ENCODE results near the gene DCAF16. TPM values are rescaled to one million over a fixed set of nuclear protein-coding genes. Genes with fewer than 3 reads are reported as not detected.

Gene DCAF16
- total and polyA plus RNA-seq, 7 experiments from 2014 or later = 29.3 to 85.1 (median 67.0) TPM

GRCh38 chr4:17823871-17824669 is 13.5 kb upstream of the DCAF16 start:
- Histone ChIP-seq H3K4me3 (ENCODE audit: low read length) (no peak overlapping the region), H3K27me3 (ENCODE audit: control insufficient read depth in 2 of 2, insufficient read depth in 2 of 2, low read length in 2 of 2) (no peaks in the 10 kb centered on the region), H3K36me3 (ENCODE audit: control insufficient read depth in 2 of 3, insufficient read depth in 3 of 3, low read length in 3 of 3) (no peaks in the 10 kb centered on the region), H3K9me3 (ENCODE audit: control insufficient read depth in 2 of 3, low read length in 3 of 3) (no peaks in the 10 kb centered on the region), H3K27ac (ENCODE audit: low read depth, low read length) (no peak overlapping the region), H3K4me1 (ENCODE audit: control insufficient read depth in 2 of 2, insufficient read depth in 2 of 2, low read length in 2 of 2) (no peaks in the 10 kb centered on the region)
- intact Hi-C loops (cut with micrococcal nuclease) = no loop called here
- peaks cover 0 to 6% (median 0%) of the 10 kb centered on the region in 5 donors for H3K27me3 Mint-ChIP-seq
- peak overlapping the region in 1 of 10 donors; percentile 48 for H3K4me3 Mint-ChIP-seq
- H3K27ac Mint-ChIP-seq = peak overlapping the region in 1 of 9 donors; percentile 49
- peaks cover 0 to 51% (median 0%) of the 10 kb centered on the region in 7 donors for H3K4me1 Mint-ChIP-seq
- peaks cover 0 to 35% (median 0%) of the 10 kb centered on the region in 5 donors for H3K36me3 Mint-ChIP-seq
- POLR2A ChIA-PET = no interaction called here
- CTCF ChIA-PET = no interaction called here
- no peak for ATAC-seq
- H3K9me3 Mint-ChIP-seq = peaks cover 0 to 2% (median 0%) of the 10 kb centered on the region in 11 donors
- DNase-seq = no peak

GRCh38 chr4:17817027-17817426 is 6.5 kb upstream of the DCAF16 start:
- Mint-ChIP-seq H3K36me3 (peaks cover 0 to 20% (median 0%) of the 10 kb centered on the region in 5 donors), H3K4me1 (peaks cover 0 to 62% (median 5%) of the 10 kb centered on the region in 7 donors), H3K4me3 (peak overlapping the region in 1 of 10 donors; percentile 84), H3K27ac (peak overlapping the region in 1 of 9 donors; percentile 85), H3K27me3 (no peaks in the 10 kb centered on the region), H3K9me3 (peaks cover 0 to 2% (median 0%) of the 10 kb centered on the region in 11 donors)
- ChIA-PET CTCF (interaction anchor here (0.6 to 1.4 kb wide), 11 partner anchors 8 to 778 kb away, joined by 3 to 13 read pairs (median 4); no protein-coding TSS in a partner anchor), POLR2A (interaction anchor here (1.1 kb wide), 1 partner anchor 9 kb away, joined by 3 read pairs; no protein-coding TSS in a partner anchor)
- no peak overlapping the region for H3K27ac ChIP-seq (ENCODE audit: low read depth, low read length)
- DNase-seq (peak in 6 of 9 donors; percentile 13 to 53 (median 41)), ATAC-seq (peak; percentile 90)
- no peaks in the 10 kb centered on the region for H3K27me3 ChIP-seq (ENCODE audit: control insufficient read depth in 2 of 2, insufficient read depth in 2 of 2, low read length in 2 of 2)
- no peaks in the 10 kb centered on the region for H3K9me3 ChIP-seq (ENCODE audit: control insufficient read depth in 2 of 3, low read length in 3 of 3)
- H3K36me3 ChIP-seq (ENCODE audit: control insufficient read depth in 2 of 3, insufficient read depth in 3 of 3, low read length in 3 of 3) = no peaks in the 10 kb centered on the region
- H3K4me3 ChIP-seq (ENCODE audit: low read length) = no peak overlapping the region
- no peaks in the 10 kb centered on the region for H3K4me1 ChIP-seq (ENCODE audit: control insufficient read depth in 2 of 2, insufficient read depth in 2 of 2, low read length in 2 of 2)
- intact Hi-C loops (cut with micrococcal nuclease) = loop anchor here (1.0 kb wide), 2 partner anchors 550 to 776 kb away; no protein-coding TSS in a partner anchor

- no peak for DNase-seq
- CTCF ChIA-PET = interaction anchor here (0.6 to 1.3 kb wide), 5 partner anchors 9 to 779 kb away, joined by 3 to 13 read pairs (median 4); no protein-coding TSS in a partner anchor
- no peak overlapping the region for H3K27ac ChIP-seq (ENCODE audit: low read depth, low read length)
- ATAC-seq = no peak
- H3K36me3 Mint-ChIP-seq = peaks cover 0 to 19% (median 0%) of the 10 kb centered on the region in 5 donors
- peaks cover 6 to 60% (median 11%) of the 10 kb centered on the region in 7 donors for H3K4me1 Mint-ChIP-seq
- no peaks in the 10 kb centered on the region for H3K9me3 ChIP-seq (ENCODE audit: control insufficient read depth in 2 of 3, low read length in 3 of 3)
- H3K4me3 Mint-ChIP-seq = no peak overlapping the region
- H3K27me3 ChIP-seq (ENCODE audit: control insufficient read depth in 2 of 2, insufficient read depth in 2 of 2, low read length in 2 of 2) = no peaks in the 10 kb centered on the region
- POLR2A ChIA-PET = interaction anchor here (0.8 kb wide), 1 partner anchor 9 kb away, joined by 3 read pairs; no protein-coding TSS in a partner anchor
- H3K27ac Mint-ChIP-seq = peak overlapping the region in 1 of 9 donors; percentile 11
- intact Hi-C loops (cut with micrococcal nuclease) = no loop called here
- no peaks in the 10 kb centered on the region for H3K36me3 ChIP-seq (ENCODE audit: control insufficient read depth in 2 of 3, insufficient read depth in 3 of 3, low read length in 3 of 3)
- no peaks in the 10 kb centered on the region for H3K4me1 ChIP-seq (ENCODE audit: control insufficient read depth in 2 of 2, insufficient read depth in 2 of 2, low read length in 2 of 2)
- no peaks in the 10 kb centered on the region for H3K27me3 Mint-ChIP-seq
- H3K9me3 Mint-ChIP-seq = no peaks in the 10 kb centered on the region
- no peak overlapping the region for H3K4me3 ChIP-seq (ENCODE audit: low read length)
These were observed 5.6 kb upstream of the DCAF16 start for GRCh38 chr4:17816142-17816541.

- no peaks in the 10 kb centered on the region for H3K9me3 ChIP-seq (ENCODE audit: control insufficient read depth in 2 of 3, low read length in 3 of 3)
- H3K36me3 ChIP-seq (ENCODE audit: control insufficient read depth in 2 of 3, insufficient read depth in 3 of 3, low read length in 3 of 3) = peaks cover 0 to 6% (median 0%) of the 10 kb centered on the region in 3 experiments
- CTCF ChIA-PET = no interaction called here
- no peaks in the 10 kb centered on the region for H3K27me3 Mint-ChIP-seq
- intact Hi-C loops (cut with micrococcal nuclease) = loop anchor here in 1 of 2 donors (5.0 kb wide), 1 partner anchor 477 kb away; no protein-coding TSS in a partner anchor
- H3K36me3 Mint-ChIP-seq = peaks cover 0 to 17% (median 0%) of the 10 kb centered on the region in 5 donors
- POLR2A ChIA-PET = no interaction called here
- H3K4me3 Mint-ChIP-seq = no peak overlapping the region
- peaks cover 0 to 2% (median 0%) of the 10 kb centered on the region in 11 donors for H3K9me3 Mint-ChIP-seq
- peak overlapping the region in 1 of 9 donors; percentile 80 for H3K27ac Mint-ChIP-seq
- peaks cover 14 to 58% (median 28%) of the 10 kb centered on the region in 7 donors for H3K4me1 Mint-ChIP-seq
- DNase-seq = no peak
- peaks cover 0 to 5% of the 10 kb centered on the region in 2 donors for H3K4me1 ChIP-seq (ENCODE audit: control insufficient read depth in 2 of 2, insufficient read depth in 2 of 2, low read length in 2 of 2)
- H3K4me3 ChIP-seq (ENCODE audit: low read length) = no peak overlapping the region
- H3K27me3 ChIP-seq (ENCODE audit: control insufficient read depth in 2 of 2, insufficient read depth in 2 of 2, low read length in 2 of 2) = no peaks in the 10 kb centered on the region
- no peak overlapping the region for H3K27ac ChIP-seq (ENCODE audit: low read depth, low read length)
- no peak for ATAC-seq
These were observed 3.6 kb upstream of the DCAF16 start for GRCh38 chr4:17814140-17814539.

GRCh38 chr4:17812801-17813200 is 2.2 kb upstream of the DCAF16 start:
- Histone ChIP-seq H3K4me1 (ENCODE audit: control insufficient read depth in 2 of 2, insufficient read depth in 2 of 2, low read length in 2 of 2) (peaks cover 9 to 18% of the 10 kb centered on the region in 2 donors), H3K4me3 (ENCODE audit: low read length) (no peak overlapping the region), H3K27ac (ENCODE audit: low read depth, low read length) (no peak overlapping the region), H3K9me3 (ENCODE audit: control insufficient read depth in 2 of 3, low read length in 3 of 3) (no peaks in the 10 kb centered on the region), H3K27me3 (ENCODE audit: control insufficient read depth in 2 of 2, insufficient read depth in 2 of 2, low read length in 2 of 2) (no peaks in the 10 kb centered on the region), H3K36me3 (ENCODE audit: control insufficient read depth in 2 of 3, insufficient read depth in 3 of 3, low read length in 3 of 3) (peaks cover 0 to 6% (median 2%) of the 10 kb centered on the region in 3 experiments)
- intact Hi-C loops (cut with micrococcal nuclease) = loop anchor here in 1 of 2 donors (2.0 to 5.0 kb wide), 2 partner anchors 244 to 476 kb away; no protein-coding TSS in a partner anchor
- Mint-ChIP-seq H3K9me3 (peaks cover 0 to 2% (median 0%) of the 10 kb centered on the region in 11 donors), H3K27ac (peak overlapping the region in 1 of 9 donors; percentile 67), H3K36me3 (peaks cover 0 to 17% (median 6%) of the 10 kb centered on the region in 5 donors), H3K4me3 (peak overlapping the region in 1 of 10 donors; percentile 95), H3K27me3 (no peaks in the 10 kb centered on the region), H3K4me1 (peaks cover 27 to 65% (median 40%) of the 10 kb centered on the region in 7 donors)
- ATAC-seq (no peak), DNase-seq (no peak)
- POLR2A ChIA-PET = no interaction called here
- CTCF ChIA-PET = no interaction called here

- peaks cover 34 to 65% (median 44%) of the 10 kb centered on the region in 7 donors for H3K4me1 Mint-ChIP-seq
- H3K36me3 ChIP-seq (ENCODE audit: control insufficient read depth in 2 of 3, insufficient read depth in 3 of 3, low read length in 3 of 3) = peaks cover 0 to 13% (median 7%) of the 10 kb centered on the region in 3 experiments
- DNase-seq = no peak
- ATAC-seq = no peak
- intact Hi-C loops (cut with micrococcal nuclease) = loop anchor here in 1 of 2 donors (2.0 to 5.0 kb wide), 2 partner anchors 245 to 475 kb away; no protein-coding TSS in a partner anchor
- ChIA-PET POLR2A (no interaction called here), CTCF (no interaction called here)
- H3K9me3 ChIP-seq (ENCODE audit: control insufficient read depth in 2 of 3, low read length in 3 of 3) = no peaks in the 10 kb centered on the region
- H3K27me3 ChIP-seq (ENCODE audit: control insufficient read depth in 2 of 2, insufficient read depth in 2 of 2, low read length in 2 of 2) = no peaks in the 10 kb centered on the region
- no peak overlapping the region for H3K27ac ChIP-seq (ENCODE audit: low read depth, low read length)
- H3K4me1 ChIP-seq (ENCODE audit: control insufficient read depth in 2 of 2, insufficient read depth in 2 of 2, low read length in 2 of 2) = peaks cover 15 to 25% of the 10 kb centered on the region in 2 donors
- peak overlapping the region in 2 of 9 donors; percentile 77 to 95 for H3K27ac Mint-ChIP-seq
- no peaks in the 10 kb centered on the region for H3K27me3 Mint-ChIP-seq
- no peak overlapping the region for H3K4me3 ChIP-seq (ENCODE audit: low read length)
- H3K4me3 Mint-ChIP-seq = peak overlapping the region in 8 of 10 donors; percentile 27 to 100 (median 84)
- H3K36me3 Mint-ChIP-seq = peaks cover 0 to 21% (median 9%) of the 10 kb centered on the region in 5 donors
- H3K9me3 Mint-ChIP-seq = peaks cover 0 to 2% (median 0%) of the 10 kb centered on the region in 11 donors
These were observed 1.6 kb upstream of the DCAF16 start for GRCh38 chr4:17812125-17812524.

Measured in naive thymus-derived CD4-positive, alpha-beta T cell (primary cell).